H1 (cell line): Measurements from ENCODE around the gene SH3BGRL3. TPM values are rescaled to one million over a fixed set of nuclear protein-coding genes. Genes with fewer than 3 reads are reported as not detected.

Experiments used
- CTCF ChIA-PET: fragments of 300-600 bp; sonication (Branson Sonifier 250); formaldehyde crosslinking; loops from one replicate; lab custom pipeline; 2021; ENCODE audit not compliant: partially characterized antibody; lab: Charles Lee
- POLR2A ChIA-PET: fragments of 300-600 bp; sonication (Branson Sonifier 250); formaldehyde crosslinking; loops from one replicate; lab custom pipeline; 2021; ENCODE audit warnings: inconsistent platforms; ENCODE audit not compliant: partially characterized antibody; lab: Charles Lee
- DNase-seq, 2 experiments: peaks; one replicate each; pipeline versions ENCODE4 v3.0.0 to v3.0.0-alpha.2; 2010 to 2022; ENCODE audit warnings: low spot score in 2 of 2, low read depth in 1 of 2, mixed read lengths in 1 of 2
- FAIRE-seq: peaks from 2 replicates; lab custom pipeline; 2011; peaks lifted over from hg19 to GRCh38; lab: Jason Lieb, UNC
- H2AFZ ChIP-seq: 2 replicates; pipeline ENCODE4 v1.8.1; 2012; ENCODE audit warnings: low read length, inconsistent platforms
- H2AK5ac ChIP-seq: 2 replicates; pipeline ENCODE4 v1.6.1; 2013; ENCODE audit warnings: low read depth, low read length
- H2BK120ac ChIP-seq: replicated peaks from 2 replicates; pipeline ENCODE3; 2013; ENCODE audit warnings: low read depth, low read length, inconsistent platforms
- H2BK12ac ChIP-seq: 2 replicates; pipeline ENCODE4 v1.6.1; 2013; ENCODE audit warnings: low read depth, low read length
- H2BK15ac ChIP-seq: 2 replicates; pipeline ENCODE4 v1.6.1; 2013; ENCODE audit warnings: low read length
- H2BK20ac ChIP-seq: 2 replicates; pipeline ENCODE4 v1.6.1; 2013; ENCODE audit warnings: low read length
- H2BK5ac ChIP-seq: 2 replicates; pipeline ENCODE4 v1.6.1; 2013; ENCODE audit warnings: low read depth, low read length
- H3K14ac ChIP-seq: 2 replicates; pipeline ENCODE4 v1.6.1; 2013; ENCODE audit warnings: inconsistent platforms; ENCODE audit not compliant: insufficient read length
- H3K18ac ChIP-seq: 2 replicates; pipeline ENCODE4 v1.6.1; 2013; ENCODE audit warnings: low read length; ENCODE audit errors: extremely low read depth
- H3K23ac ChIP-seq: 2 replicates; pipeline ENCODE4 v1.6.1; 2013; ENCODE audit warnings: inconsistent platforms; ENCODE audit not compliant: insufficient read length
- H3K23me2 ChIP-seq: 2 replicates; pipeline ENCODE4 v1.6.1; 2013; ENCODE audit warnings: low read depth, low read length
- H3K27ac ChIP-seq: 2 replicates; pipeline ENCODE4 v1.6.1; 2011; ENCODE audit warnings: low read depth, low read length, inconsistent platforms
- H3K27me3 ChIP-seq, 4 experiments: replicated peaks in 1 of 4; 1 replicate in 1 of 4; 2 replicates in 3 of 4; pipeline versions ENCODE4 v1.6.1 to v1.8.1; 2011 to 2013; ENCODE audit warnings: low read length in 3 of 4, mild to moderate bottlenecking in 3 of 4, inconsistent platforms in 2 of 4, mixed read lengths in 2 of 4, moderate library complexity in 1 of 4; ENCODE audit not compliant: control insufficient read depth in 3 of 4, insufficient read depth in 3 of 4; ENCODE audit errors: extremely low read depth in 1 of 4
- H3K36me3 ChIP-seq, 4 experiments: 2 replicates each; pipeline versions ENCODE4 v1.6.1 to v1.8.1; 2011 to 2013; ENCODE audit warnings: mild to moderate bottlenecking in 4 of 4, low read length in 3 of 4, moderate library complexity in 2 of 4, control low read depth in 1 of 4, inconsistent platforms in 1 of 4; ENCODE audit not compliant: insufficient read depth in 4 of 4, control insufficient read depth in 2 of 4
- H3K4ac ChIP-seq: replicated peaks from 2 replicates; pipeline ENCODE3; 2013; ENCODE audit warnings: low read length, low read depth, mixed read lengths, inconsistent platforms; ENCODE audit not compliant: insufficient read length
- H3K4me1 ChIP-seq, 4 experiments: replicated peaks in 1 of 4; 1 replicate in 1 of 4; 2 replicates in 3 of 4; pipeline versions ENCODE4 v1.6.1 to v1.8.1; 2011 to 2013; ENCODE audit warnings: low read length in 3 of 4, inconsistent platforms in 2 of 4, mixed read lengths in 1 of 4; ENCODE audit not compliant: insufficient read depth in 4 of 4, control insufficient read depth in 3 of 4
- H3K4me2 ChIP-seq, 2 experiments: 2 replicates each; pipeline versions ENCODE4 v1.6.1 to v1.8.1; 2011 to 2013; ENCODE audit warnings: low read depth in 2 of 2, low read length in 2 of 2, control low read depth in 1 of 2, inconsistent platforms in 1 of 2, mild to moderate bottlenecking in 1 of 2; ENCODE audit not compliant: insufficient read depth in 1 of 2
- H3K4me3 ChIP-seq, 4 experiments: fragments of 200-600, 300-600 bp in 1 of 4; sonication (generic), shearing (Covaris generic), sonication (Bioruptor Twin) in 1 of 4; 2 replicates each; pipeline versions ENCODE4 v1.5.1 to v1.8.1; 2011 to 2016; ENCODE audit warnings: low read length in 4 of 4, low read depth in 3 of 4, control low read depth in 2 of 4, inconsistent platforms in 2 of 4, mild to moderate bottlenecking in 2 of 4, mixed read lengths in 1 of 4, moderate library complexity in 1 of 4; ENCODE audit not compliant: insufficient read depth in 2 of 4; ENCODE audit errors: extremely low read depth in 1 of 4
- H3K56ac ChIP-seq: replicated peaks from 2 replicates; pipeline ENCODE3; 2013; ENCODE audit warnings: low read depth, mild to moderate bottlenecking, mixed read lengths, low read length, inconsistent platforms; ENCODE audit not compliant: insufficient read length
- H3K79me1 ChIP-seq: 2 replicates; pipeline ENCODE4 v1.6.1; 2013; ENCODE audit warnings: low read depth, low read length, control low read depth
- H3K79me2 ChIP-seq, 2 experiments: 2 replicates each; pipeline versions ENCODE4 v1.6.1 to v1.8.1; 2012 to 2013; ENCODE audit warnings: low read length in 2 of 2, mild to moderate bottlenecking in 2 of 2, inconsistent platforms in 1 of 2; ENCODE audit not compliant: insufficient read depth in 2 of 2, control insufficient read depth in 1 of 2
- H3K9ac ChIP-seq, 4 experiments: replicated peaks in 1 of 4; 1 replicate in 1 of 4; 2 replicates in 3 of 4; pipeline versions ENCODE4 v1.6.1 to v1.8.1; 2011 to 2013; ENCODE audit warnings: low read depth in 3 of 4, low read length in 3 of 4, control low read depth in 2 of 4, mild to moderate bottlenecking in 2 of 4, moderate library complexity in 2 of 4, inconsistent platforms in 1 of 4; ENCODE audit errors: extremely low read depth in 1 of 4
- H3K9me3 ChIP-seq, 2 experiments: 2 replicates each; pipeline versions ENCODE4 v1.6.1 to v1.8.1; 2012 to 2013; ENCODE audit warnings: mild to moderate bottlenecking in 2 of 2, moderate library complexity in 2 of 2, control low read depth in 1 of 2, inconsistent platforms in 1 of 2, low read depth in 1 of 2, low read length in 1 of 2, mixed read lengths in 1 of 2; ENCODE audit not compliant: insufficient read depth in 2 of 2
- H4K20me1 ChIP-seq, 2 experiments: replicated peaks in 1 of 2; 2 replicates each; pipeline versions ENCODE3 to v1.8.1; 2011 to 2013; ENCODE audit warnings: inconsistent platforms in 2 of 2, low read length in 2 of 2, mild to moderate bottlenecking in 1 of 2; ENCODE audit not compliant: insufficient read depth in 2 of 2, control insufficient read depth in 1 of 2
- H4K5ac ChIP-seq: 2 replicates; pipeline ENCODE4 v1.6.1; 2013; ENCODE audit warnings: low read length, low read depth, mixed read lengths, inconsistent platforms; ENCODE audit not compliant: insufficient read length
- H4K8ac ChIP-seq: 2 replicates; pipeline ENCODE4 v1.8.0; 2013; ENCODE audit warnings: mild to moderate bottlenecking, moderate library complexity, low read length, inconsistent platforms; ENCODE audit not compliant: insufficient read depth; ENCODE audit errors: extremely low read depth
- H4K91ac ChIP-seq: replicated peaks from 2 replicates; pipeline ENCODE3; 2013; ENCODE audit warnings: low read length, mixed read lengths, inconsistent platforms; ENCODE audit not compliant: insufficient read length
- WGBS, 2 experiments: shearing (Covaris generic) in 1 of 2; methylation state at CpG; one replicate each; pipeline versions ENCODE4 v1.1.6 to v1.1.7; 2013 to 2015; ENCODE audit warnings: low lambda C conversion rate in 2 of 2, mixed read lengths in 2 of 2, inconsistent platforms in 1 of 2, low coverage in 1 of 2, missing lambda C conversion rate in 1 of 2; ENCODE audit not compliant: insufficient replicate concordance in 2 of 2, insufficient coverage in 1 of 2, insufficient read length in 1 of 2; ENCODE audit errors: extremely low coverage in 1 of 2, missing lambda C conversion rate in 1 of 2; 5-methylcytosine and 5-hydroxymethylcytosine counted together
- polyA plus RNA-seq, 7 experiments: library from polyadenylated mRNA; depleted of rRNA in 3 of 7; stranded (reverse) in 5 of 7; unstranded in 2 of 7; fragments of >200 nt in 5 of 7; fragments of 200-250 nt in 2 of 7; gene quantifications; 1 replicate in 5 of 7; 2 replicates in 1 of 7; 4 replicates in 1 of 7; pipeline versions ENCODE4 v1.2.1 to v1.2.3, GENCODE V29; 2011 to 2013; ENCODE audit warnings: missing spikeins in 2 of 7, mixed read lengths in 2 of 7
- total RNA-seq: library from RNA; stranded (reverse); fragmentation: NEBNext Ultra II Directional; extraction: Animal tissue kit (Norgen Biotek cat#: 25700); gene quantifications from 2 replicates; pipeline ENCODE4 v1.2.1, GENCODE V29; 2021

The SH3BGRL3 gene
- total and polyA plus RNA-seq, 2 of the 8 experiments (the other 6 are each of a cell fraction or from before 2014, with no cell fraction given), result 77.8 to 107 TPM

DNA sequence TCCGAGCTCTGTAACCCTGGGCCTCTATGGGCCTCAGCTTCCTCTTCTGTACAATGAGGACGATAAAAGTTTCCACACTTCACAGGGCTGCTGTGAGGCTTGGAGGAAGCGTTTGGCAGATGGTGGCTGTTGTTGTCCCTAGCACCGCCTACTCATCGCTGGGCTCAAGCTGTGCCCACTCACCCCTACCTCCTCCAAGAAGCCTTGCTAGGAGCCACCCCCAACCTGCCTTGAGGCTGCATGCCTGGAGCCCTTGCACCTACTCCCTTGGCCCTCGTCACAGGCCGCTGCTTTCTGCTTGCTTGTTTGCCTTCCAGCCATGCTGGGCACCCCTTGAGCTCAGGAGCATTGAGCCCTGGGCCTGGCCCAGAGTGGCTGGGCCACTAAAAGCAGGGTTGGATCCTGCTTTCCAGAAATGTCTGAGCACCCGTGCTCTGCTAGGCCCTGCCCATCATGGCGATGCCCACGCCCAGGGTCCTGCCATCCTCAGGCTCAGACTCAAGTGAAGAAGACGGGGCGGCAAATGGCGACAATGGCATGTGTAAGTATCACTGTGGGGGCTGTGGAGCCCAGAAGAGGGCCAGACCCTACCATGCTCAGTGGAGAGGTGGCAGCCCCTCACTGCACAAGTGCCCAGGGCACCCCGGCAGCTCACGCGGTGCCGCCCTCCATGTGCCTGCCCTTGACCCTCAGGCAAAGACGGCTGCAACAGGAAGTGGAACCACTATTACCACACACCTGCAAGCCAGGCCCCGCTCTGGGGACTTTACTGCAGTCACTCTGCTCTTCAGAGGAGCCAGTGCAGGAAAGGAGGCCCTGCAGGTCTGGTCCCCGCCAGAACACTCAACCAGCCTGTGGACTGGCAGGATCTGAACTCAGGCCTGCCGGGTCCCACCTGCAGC, 9.5 kb downstream of the SH3BGRL3 start:
- no peak overlapping the region for H2AK5ac ChIP-seq
- peaks cover 0 to 2% of the 10 kb centered on the region in 2 experiments for H4K20me1 ChIP-seq
- H3K56ac ChIP-seq, result no peak overlapping the region
- peak overlapping the region; percentile 62; the same call in 1 of the 2 replicates for H4K8ac ChIP-seq
- H2BK15ac ChIP-seq, result peak overlapping the region; percentile 92; the same call in 1 of the 2 replicates
- POLR2A ChIA-PET, result interaction anchor here (0.5 to 2.4 kb wide), 20 partner anchors 9 to 181 kb away, joined by 3 to 14 read pairs (median 4); partner anchors contain the start of genes CD52 and SH3BGRL3
- H3K27me3 ChIP-seq, result no peaks in the 10 kb centered on the region
- FAIRE-seq (no peak), DNase-seq (no peak)
- H3K23ac ChIP-seq, result no peak overlapping the region
- H3K4me3 ChIP-seq, result no peak overlapping the region
- H3K14ac ChIP-seq, result no peak overlapping the region
- no peak overlapping the region for H3K4me2 ChIP-seq
- H3K79me2 ChIP-seq, result no peaks in the 10 kb centered on the region
- H2BK20ac ChIP-seq, result peak overlapping the region; percentile 98; the same call in 1 of the 2 replicates
- H2BK12ac ChIP-seq, result peak overlapping the region; percentile 96; the same call in 1 of the 2 replicates
- H2BK120ac ChIP-seq, result no peak overlapping the region
- peak overlapping the region; percentile 81; the same call in 1 of the 2 replicates for H2BK5ac ChIP-seq
- 89% methylated on average over 21 of the region's 21 CpGs; no CpG with 5 or more reads in 1 of the 2 experiments for WGBS, 2 experiments
- no peak overlapping the region for H3K27ac ChIP-seq
- H3K9me3 ChIP-seq, result no peaks in the 10 kb centered on the region
- peaks cover 0 to 29% (median 18%) of the 10 kb centered on the region in 4 experiments; a peak in 6 of 7 replicates for H3K4me1 ChIP-seq
- no peak overlapping the region for H4K5ac ChIP-seq
- H4K91ac ChIP-seq, result peak overlapping the region; percentile 81
- CTCF ChIA-PET, result interaction anchor here (0.6 to 57.0 kb wide), 18 partner anchors 4 to 144 kb away, joined by 3 to 1530 read pairs (median 6); partner anchors contain the start of genes CD52, SH3BGRL3, UBXN11 and ZNF593
- no peak overlapping the region for H3K9ac ChIP-seq
- no peaks in the 10 kb centered on the region; the same call in 1 of the 2 replicates for H3K23me2 ChIP-seq
- no peak overlapping the region; the same call in none of the 2 replicates for H3K18ac ChIP-seq
- no peak overlapping the region for H2AFZ ChIP-seq
- no peaks in the 10 kb centered on the region for H3K79me1 ChIP-seq
- H3K4ac ChIP-seq, result peak overlapping the region; percentile 49
- H3K36me3 ChIP-seq, result no peaks in the 10 kb centered on the region
